DMS 273 treated with DMSO at 0.1 percent for 48 hours (cell line): ENCODE measurements around the gene CASP6.

Experiments used
- DNase-seq: peaks from one replicate; lab custom pipeline; 2025; lab: John Stamatoyannopoulos, UW

Gene CASP6

GRCh38 chr4:109671350-109671749, 31.9 kb downstream of the CASP6 start:
- no peak for DNase-seq

DNA sequence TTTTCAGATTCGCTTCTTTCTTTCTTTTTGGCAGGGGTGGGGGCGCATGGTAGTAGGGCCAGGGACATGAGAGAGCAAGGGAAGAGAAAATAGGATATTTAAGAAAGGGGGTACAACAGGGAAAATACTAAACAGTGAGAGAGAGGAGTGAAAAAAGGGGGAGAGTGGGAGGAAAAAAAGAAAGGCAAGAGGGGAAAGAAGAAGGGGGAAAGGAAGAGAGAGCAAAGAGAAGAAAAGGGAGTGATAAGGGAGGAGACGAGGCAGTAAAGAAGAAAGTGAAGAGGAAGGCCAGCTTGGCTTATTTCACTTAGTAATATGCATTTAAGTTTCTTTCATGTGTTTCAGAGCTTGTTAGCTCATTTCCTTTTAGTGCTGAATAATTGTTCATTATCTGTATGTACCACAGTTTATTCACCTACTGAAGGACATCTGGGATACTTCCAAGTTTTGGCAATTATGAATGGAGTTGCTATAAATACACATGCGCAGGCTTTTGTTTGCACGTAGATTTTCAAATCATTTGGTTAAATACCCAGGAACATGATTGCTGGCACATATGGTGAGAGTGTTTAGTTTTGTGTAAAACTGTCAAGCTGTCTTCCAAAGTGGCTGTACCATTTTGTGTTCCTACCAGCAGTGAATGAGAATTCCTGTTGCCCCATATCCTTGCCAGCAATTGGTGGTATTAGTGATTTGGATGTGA, 37.3 kb downstream of the CASP6 start:
- DNase-seq = no peak

GRCh38 chr4:109662771-109663170, 40.5 kb downstream of the CASP6 start:
- DNase-seq = no peak

GRCh38 chr4:109662116-109662515, 41.1 kb downstream of the CASP6 start:
- DNase-seq = no peak

- DNase-seq = no peak
Measured at GRCh38 chr4:109658871-109659410, 44.3 kb downstream of the CASP6 start.

- DNase-seq = no peak
Measured at GRCh38 chr4:109657854-109658418, 45.3 kb downstream of the CASP6 start.

DNA sequence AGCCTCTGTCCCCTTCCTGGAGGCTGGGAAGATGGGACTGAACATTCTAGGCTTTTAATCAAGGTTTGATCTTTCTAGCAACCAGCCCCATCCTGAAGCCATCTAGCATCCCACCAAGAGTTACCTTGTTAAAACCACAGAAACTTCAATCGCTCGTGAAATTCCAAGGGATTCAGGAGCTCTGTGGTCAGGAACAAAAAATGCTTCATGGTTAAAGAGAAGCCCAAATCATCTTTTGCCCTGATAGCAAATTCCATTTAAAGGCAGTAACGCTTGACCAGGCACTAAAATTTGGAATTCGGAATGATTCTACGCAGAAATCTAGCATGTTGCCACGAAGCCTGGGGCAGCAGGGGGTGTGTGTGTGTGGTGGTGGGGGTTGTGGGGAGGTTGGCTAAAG, 47.8 kb downstream of the CASP6 start:
- no peak for DNase-seq

DNA sequence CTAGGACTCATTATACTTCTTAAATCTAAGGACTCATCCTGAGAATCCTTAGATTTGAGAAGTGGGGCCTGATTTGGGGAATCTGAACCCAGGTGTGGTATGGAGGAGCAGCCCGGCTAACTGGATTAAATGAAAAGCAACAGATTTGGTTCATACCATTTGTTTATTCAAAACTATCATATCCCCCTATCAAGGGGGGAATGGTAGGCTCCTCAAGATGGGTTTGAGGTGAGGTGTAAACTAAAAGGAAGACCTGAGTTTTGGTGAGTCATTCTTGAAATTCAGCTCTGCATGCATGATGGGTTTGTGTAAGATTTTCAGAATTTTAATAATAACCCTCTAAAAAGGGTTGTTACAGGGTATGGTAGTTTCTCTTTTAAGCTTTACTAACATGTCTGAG, 53.4 kb downstream of the CASP6 start:
- no peak for DNase-seq

DNA sequence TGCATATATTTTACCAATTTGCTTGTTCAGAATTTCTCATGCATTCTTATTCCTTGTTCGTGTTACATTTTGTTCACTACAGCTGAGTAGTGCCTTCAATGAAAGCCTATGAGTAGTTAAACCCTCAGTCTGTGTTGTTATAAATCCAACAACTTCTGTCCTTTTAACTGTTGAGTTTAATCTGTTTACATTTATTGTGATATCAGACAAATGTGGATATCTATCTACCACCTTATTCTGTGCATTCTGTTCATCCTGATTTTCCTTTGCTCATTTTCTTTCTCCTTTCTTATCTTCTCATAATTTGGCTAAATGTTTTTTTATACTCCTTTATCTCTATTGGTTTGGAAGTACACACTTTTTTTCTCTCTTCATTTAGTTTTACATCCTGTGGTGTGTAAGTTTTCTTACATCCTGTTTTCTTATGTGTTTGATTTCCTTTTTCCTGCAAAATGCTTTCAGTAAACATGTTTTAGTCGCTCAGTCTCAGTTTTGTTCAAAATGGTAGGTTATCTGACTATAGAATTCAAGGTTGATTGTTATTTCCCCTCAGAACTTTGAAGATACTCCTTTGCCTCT, 54.2 kb downstream of the CASP6 start:
- no peak for DNase-seq

DNA sequence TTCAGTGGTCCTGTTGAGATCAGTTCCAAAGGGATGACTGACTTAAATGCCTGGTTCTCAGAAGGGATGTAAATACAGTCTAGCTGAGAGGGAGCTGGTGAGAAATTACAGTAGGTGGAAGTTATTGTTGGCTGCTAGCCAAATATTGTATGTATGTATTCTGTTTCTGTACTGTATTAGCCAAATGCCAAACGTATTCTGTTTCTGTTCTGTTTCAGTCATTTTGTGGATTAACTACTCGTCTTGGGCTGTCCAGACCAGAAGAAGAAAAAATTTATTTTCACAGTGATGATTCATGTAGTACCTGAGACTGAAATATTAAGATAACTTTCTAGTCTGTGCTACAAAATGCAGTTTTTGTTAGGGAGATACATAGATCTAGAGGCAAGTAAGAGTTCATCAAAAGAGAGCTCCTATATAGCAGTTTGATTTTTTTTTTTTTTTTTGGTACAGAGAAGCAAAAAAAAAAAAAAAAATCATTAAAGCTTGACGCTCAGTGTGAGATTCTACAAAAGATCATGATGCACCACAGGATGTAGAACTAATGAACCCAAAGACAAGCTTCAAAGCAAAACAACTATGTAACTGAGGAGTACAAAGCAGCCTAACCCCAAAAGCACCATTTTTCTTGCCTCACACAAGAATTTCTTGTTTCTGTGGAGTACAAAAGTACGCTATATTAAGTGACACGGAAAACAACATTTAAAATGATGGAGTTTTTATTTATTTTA, 54.8 kb downstream of the CASP6 start:
- DNase-seq = no peak

GRCh38 chr4:109645874-109646710, 57.2 kb downstream of the CASP6 start:
- DNase-seq = no peak

DNA sequence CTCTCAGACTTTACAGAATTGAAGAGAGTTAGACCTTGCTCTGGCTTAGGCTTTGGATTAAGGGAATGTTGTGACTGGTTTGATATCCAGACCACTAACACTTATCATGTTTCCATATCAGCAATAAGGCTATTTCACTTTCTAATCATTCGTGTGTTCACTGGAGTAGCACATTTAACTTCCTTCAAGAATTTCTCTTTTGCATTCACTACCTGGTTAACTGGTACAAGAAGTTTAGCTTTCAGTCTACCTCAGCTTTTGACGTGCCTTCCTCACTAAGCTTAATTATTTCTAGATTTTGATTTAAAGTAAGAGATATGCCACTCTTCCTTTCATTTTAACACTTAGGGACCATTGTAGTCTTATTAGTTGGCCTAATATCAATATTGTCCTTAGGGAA, 62.6 kb downstream of the CASP6 start:
- DNase-seq = no peak
